K562 (cell line): Measurements from ENCODE around the gene PHLDA3. TPM values are rescaled to one million over a fixed set of nuclear protein-coding genes. Genes with fewer than 3 reads are reported as not detected.

ENCODE experiments used
- ATAC-seq: fragments of 200-7000 bp; cut with Tn5 transposase; 3 replicates; pipeline ENCODE4 v1.9.1; 2020; ENCODE audit warnings: moderate library complexity
- BruUV-seq: library from RNA; stranded (reverse); fragments of 400-500 nt; replicated peaks from 2 replicates; lab custom pipeline; 2021; lab: Mats Ljungman, UMichigan
- CTCF ChIA-PET: fragments of 300-600 bp; formaldehyde crosslinking; extraction: SDS; loops from one replicate; lab custom pipeline; 2021; ENCODE audit warnings: low intra/inter-chr PET ratio; lab: Yijun Ruan, JAX
- POLR2A ChIA-PET: fragments of 300-600, 350-650 bp; sonication (Branson Sonifier 250); formaldehyde crosslinking; extraction: SDS; loops from one replicate; lab custom pipeline; 2021; ENCODE audit warnings: antibody characterized with exemption, inconsistent platforms; lab: Yijun Ruan, JAX
- DNase-seq, 4 experiments: peaks; one replicate each; pipeline versions ENCODE4 v3.0.0 to v3.0.0-alpha.2; 2011 to 2018; ENCODE audit warnings: low spot score in 3 of 4, mixed read lengths in 3 of 4; ENCODE audit errors: extremely low read depth in 1 of 4
- FAIRE-seq: peaks from 2 replicates; lab custom pipeline; 2011; peaks lifted over from hg19 to GRCh38; lab: Jason Lieb, UNC
- H2AFZ ChIP-seq: 2 replicates; pipeline ENCODE4 v1.6.0; 2011; ENCODE audit warnings: low read depth, low read length, control low read depth, inconsistent platforms
- H3K27ac ChIP-seq: fragments of 200-600 bp; 3 replicates; pipeline ENCODE4 v1.8.0; 2011; ENCODE audit warnings: low read depth, mild to moderate bottlenecking, control low read depth, inconsistent platforms, low read length, moderate library complexity, mixed read lengths; ENCODE audit errors: extremely low read depth
- H3K27me3 ChIP-seq, 2 experiments: fragments of 300-600 bp in 1 of 2; 2 replicates in 1 of 2; 3 replicates in 1 of 2; pipeline versions ENCODE4 v1.6.0 to v1.8.0; 2011; ENCODE audit warnings: inconsistent platforms in 2 of 2, low read length in 2 of 2, mild to moderate bottlenecking in 1 of 2, mixed read lengths in 1 of 2, moderate library complexity in 1 of 2; ENCODE audit not compliant: control insufficient read depth in 2 of 2, insufficient read depth in 2 of 2
- H3K36me3 ChIP-seq: fragments of 300-600 bp; 3 replicates; pipeline ENCODE4 v1.8.0; 2011; ENCODE audit warnings: mild to moderate bottlenecking, low read length, inconsistent platforms; ENCODE audit not compliant: control insufficient read depth, insufficient read depth
- H3K4me1 ChIP-seq, 2 experiments: fragments of 200-600 bp in 1 of 2; replicated peaks in 1 of 2; 2 replicates in 1 of 2; 3 replicates in 1 of 2; pipeline versions ENCODE4 v1.5.1 to v1.8.0; 2011; ENCODE audit warnings: inconsistent platforms in 2 of 2, low read length in 2 of 2, mild to moderate bottlenecking in 1 of 2, mixed read lengths in 1 of 2, moderate library complexity in 1 of 2; ENCODE audit not compliant: control insufficient read depth in 2 of 2, insufficient read depth in 2 of 2
- H3K4me2 ChIP-seq: 2 replicates; pipeline ENCODE4 v1.6.1; 2011; ENCODE audit warnings: low read length, control low read depth, inconsistent platforms, mixed read lengths; ENCODE audit not compliant: insufficient read depth
- H3K4me3 ChIP-seq: fragments of 200-600 bp; sonication (generic), shearing (Covaris generic); 2 replicates; pipeline ENCODE4 v1.5.1; 2016; ENCODE audit warnings: control low read depth, inconsistent platforms
- H3K79me2 ChIP-seq: fragments of 200-600 bp; 3 replicates; pipeline ENCODE4 v1.8.0; 2011; ENCODE audit warnings: low read length, inconsistent platforms; ENCODE audit not compliant: control insufficient read depth, insufficient read depth
- H3K9ac ChIP-seq, 2 experiments: 2 replicates each; pipeline versions ENCODE4 v1.6.0 to v1.6.1; 2011; ENCODE audit warnings: low read depth in 2 of 2, low read length in 2 of 2, control low read depth in 1 of 2, inconsistent platforms in 1 of 2, mild to moderate bottlenecking in 1 of 2, mixed read lengths in 1 of 2; ENCODE audit not compliant: insufficient read depth in 1 of 2
- H3K9me1 ChIP-seq: one replicate; pipeline ENCODE4 v1.6.0; 2011; ENCODE audit warnings: inconsistent platforms, mild to moderate bottlenecking, low read length, moderate library complexity; ENCODE audit not compliant: control insufficient read depth, insufficient read depth
- H3K9me3 ChIP-seq: replicated peaks from 2 replicates; pipeline ENCODE4 v1.5.1; 2011; ENCODE audit warnings: low read depth, low read length, inconsistent platforms; ENCODE audit not compliant: control insufficient read depth, insufficient read depth
- H4K20me1 ChIP-seq: replicated peaks from 2 replicates; pipeline ENCODE4 v1.6.1; 2011; ENCODE audit warnings: low read length, inconsistent platforms, mixed read lengths; ENCODE audit not compliant: control insufficient read depth, insufficient read depth
- BMI1 ChIP-seq: fragments of 150-350 bp; IDR thresholded peaks from 2 replicates; pipeline ENCODE4 v1.6.1; 2014; ENCODE audit warnings: low read length
- ELF1 ChIP-seq: fragments of 200-800 bp; sonication (Bioruptor generic); IDR thresholded peaks from 2 replicates; pipeline ENCODE4 v1.6.1; 2016; ENCODE audit warnings: missing genetic modification characterization, missing compliant biosample characterization
- ESRRB ChIP-seq: fragments of 250-450 bp; sonication (Bioruptor Pico); IDR thresholded peaks from 2 replicates; pipeline ENCODE4 v1.5.0; 2020; ENCODE audit warnings: mild to moderate bottlenecking, moderate library complexity, borderline replicate concordance
- FOSL1 ChIP-seq: fragments of 200-800 bp; sonication (Bioruptor generic); conservative IDR thresholded peaks from 2 replicates; pipeline ENCODE4 v1.6.1; 2016; ENCODE audit warnings: missing genetic modification characterization, missing compliant biosample characterization
- ILF3 ChIP-seq: fragments of 450-650 bp; IDR thresholded peaks from 2 replicates; pipeline ENCODE4 v1.6.1; 2018; ENCODE audit warnings: antibody characterized with exemption, mild to moderate bottlenecking, moderate library complexity, borderline replicate concordance
- NCOA1 ChIP-seq: fragments of 450-650 bp; IDR thresholded peaks from 2 replicates; pipeline ENCODE4 v1.6.1; 2016; ENCODE audit warnings: low read depth
- PTTG1 ChIP-seq: fragments of 450-650 bp; IDR thresholded peaks from 2 replicates; pipeline ENCODE4 v1.6.1; 2016; ENCODE audit warnings: low read depth, mild to moderate bottlenecking, missing genetic modification characterization, missing compliant biosample characterization
- RBFOX2 ChIP-seq: fragments of 200-400 bp; formaldehyde crosslinking; IDR thresholded peaks from 2 replicates; pipeline ENCODE4 v1.6.1; 2017; ENCODE audit warnings: low read depth, mild to moderate bottlenecking, low read length, moderate library complexity
- SMAD1 ChIP-seq: fragments of 150-350 bp; IDR thresholded peaks from 2 replicates; pipeline ENCODE4 v1.6.1; 2014; ENCODE audit warnings: low read length, low read depth; ENCODE audit not compliant: partially characterized antibody
- STAT5B ChIP-seq: fragments of 250-450 bp; sonication (Bioruptor Pico); IDR thresholded peaks from 2 replicates; pipeline ENCODE4 v1.8.0; 2021; ENCODE audit warnings: mild to moderate bottlenecking, inconsistent platforms
- SUPT5H ChIP-seq: fragments of 450-650 bp; IDR thresholded peaks from 2 replicates; pipeline ENCODE4 v1.6.1; 2016
- THRAP3 ChIP-seq: fragments of 450-650 bp; IDR thresholded peaks from 2 replicates; pipeline ENCODE4 v1.6.1; 2016; ENCODE audit warnings: mild to moderate bottlenecking, inconsistent platforms, borderline replicate concordance
- ZBTB7A ChIP-seq: IDR thresholded peaks from 2 replicates; pipeline ENCODE4 v1.6.1; 2011; ENCODE audit warnings: low read depth, mild to moderate bottlenecking, low read length, moderate library complexity, borderline replicate concordance; ENCODE audit not compliant: control insufficient read depth
- ZFP36 ChIP-seq: fragments of 150-350 bp; IDR thresholded peaks from 2 replicates; pipeline ENCODE4 v1.6.1; 2018; ENCODE audit warnings: low read length, low read depth; ENCODE audit not compliant: partially characterized antibody
- ZNF184 ChIP-seq: sonication (generic); formaldehyde crosslinking; IDR thresholded peaks from 2 replicates; pipeline ENCODE4 v1.5.0; 2020; ENCODE audit warnings: missing genetic modification reagents
- ZNF445 ChIP-seq: fragments of 250-450 bp; sonication (Bioruptor Pico); IDR thresholded peaks from 2 replicates; pipeline ENCODE4 v1.4.0; 2020; ENCODE audit warnings: low read depth, mild to moderate bottlenecking, moderate library complexity
- ZNF589 ChIP-seq: fragments of 200-800 bp; sonication (Bioruptor generic); IDR thresholded peaks from 2 replicates; pipeline ENCODE4 v1.6.1; 2016; ENCODE audit warnings: low read depth, missing genetic modification characterization, missing compliant biosample characterization
- WGBS: fragments of 100-300 bp; shearing (Covaris generic); methylation state at CpG from one replicate; pipeline ENCODE4 v1.1.6; 2016; ENCODE audit warnings: low coverage, mixed read lengths; ENCODE audit not compliant: insufficient coverage; ENCODE audit errors: missing lambda C conversion rate; 5-methylcytosine and 5-hydroxymethylcytosine counted together
- in situ Hi-C: fragments of 300-500 bp; cut with MboI; formaldehyde crosslinking; loops from 4 replicates; pipeline ENCODE4 v1.15.0; 2018; ENCODE audit warnings: inconsistent platforms, mixed read lengths
- intact Hi-C: fragments of 100-400 bp; cut with micrococcal nuclease; formaldehyde crosslinking; loops from 2 replicates; pipeline ENCODE4 v1.14.2; 2022
- polyA plus RNA-seq, 8 experiments: library from polyadenylated mRNA; depleted of rRNA in 4 of 8; stranded (reverse) in 5 of 8; unstranded in 3 of 8; fragments of >200 nt; fragmentation: Nextera tagmentation in 2 of 8; fragmentation: Illumina TruSeq in 1 of 8; extraction: Ambion mirVana in 2 of 8; extraction: Trizol in 1 of 8; gene quantifications; 2 replicates each; pipeline versions ENCODE4 v1.2.1 to v1.2.3, GENCODE V29; 2011 to 2014; ENCODE audit warnings: inconsistent platforms in 1 of 8, missing spikeins in 1 of 8
- total RNA-seq, 7 experiments: library from RNA; depleted of rRNA in 6 of 7; stranded (reverse); fragments of >200 nt in 6 of 7; fragmentation: Illumina TruSeq in 2 of 7; extraction: Trizol in 2 of 7; gene quantifications; 2 replicates each; pipeline versions ENCODE4 v1.2.1 to v1.2.3, GENCODE V29; 2011 to 2021; ENCODE audit warnings: low replicate concordance in 1 of 7
- TF ChIP-seq, protein P1 (sequence below): sonication (generic); formaldehyde crosslinking; IDR thresholded peaks from 2 replicates; pipeline ENCODE4 v1.8.1; 2023; ENCODE audit warnings: missing genetic modification reagents, mild to moderate bottlenecking, borderline replicate concordance
- TF ChIP-seq, protein P2 (sequence below): fragments of 450-650 bp; formaldehyde crosslinking; IDR thresholded peaks from 2 replicates; pipeline ENCODE4 v1.4.0; 2022; ENCODE audit warnings: mild to moderate bottlenecking, moderate library complexity

The PHLDA3 gene
- total and polyA plus RNA-seq, 9 of the 15 experiments (the other 6 are each of a cell fraction or from before 2014, with no cell fraction given): 0.11 to 0.27 TPM; not detected in 7

DNA sequence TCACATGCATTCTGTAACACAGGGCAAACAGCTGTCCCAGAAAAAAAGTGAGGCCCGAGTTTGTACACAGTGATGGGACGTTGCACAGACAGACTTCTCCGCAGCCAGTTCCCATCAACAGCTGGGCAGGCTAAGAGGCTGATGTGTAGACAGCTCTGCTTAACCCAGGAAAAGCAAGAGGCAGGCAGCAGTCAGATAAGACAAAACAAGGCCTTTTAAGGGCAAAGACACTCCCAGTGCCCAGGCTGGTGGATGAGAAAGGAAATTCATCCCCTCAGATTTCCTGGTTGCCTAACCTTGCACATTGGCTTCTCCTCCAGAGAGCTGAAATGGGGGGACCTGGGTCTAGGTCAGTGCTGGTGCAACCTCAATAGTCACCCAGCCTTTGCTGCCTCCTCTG is 17.2 kb upstream of the PHLDA3 start:
- no peak overlapping the region for H3K27ac ChIP-seq
- no peaks in the 10 kb centered on the region; the same call in 1 of the 2 replicates for H4K20me1 ChIP-seq
- ChIA-PET POLR2A (interaction anchor here (0.6 to 2.7 kb wide), 8 partner anchors 8 to 140 kb away, joined by 3 to 12 read pairs (median 4); no protein-coding TSS in a partner anchor), CTCF (interaction anchor here (7.7 kb wide), 1 partner anchor 27 kb away, joined by 166 read pairs; no protein-coding TSS in a partner anchor)
- H3K79me2 ChIP-seq: no peaks in the 10 kb centered on the region
- intact Hi-C loops (no loop called here), in situ Hi-C loops (no loop called here)
- peaks cover 0 to 3% of the 10 kb centered on the region in 2 experiments; a peak in 1 of 5 replicates for H3K27me3 ChIP-seq
- peaks cover 7 to 15% of the 10 kb centered on the region in 2 experiments for H3K4me1 ChIP-seq
- H3K4me3 ChIP-seq: no peak overlapping the region
- no peaks in the 10 kb centered on the region for H3K36me3 ChIP-seq
- FAIRE-seq (peak; percentile 65), ATAC-seq (no peak), DNase-seq (peak in 2 of 4 experiments; percentile 37 to 47)
- no TSS peak for BruUV-seq
- peaks cover 1% of the 10 kb centered on the region for H3K9me1 ChIP-seq
- H3K9ac ChIP-seq: no peak overlapping the region
- H2AFZ ChIP-seq: no peak overlapping the region
- no peaks in the 10 kb centered on the region for H3K9me3 ChIP-seq
- WGBS: 6% methylated on average over 3 of the region's 3 CpGs
- no peak overlapping the region for H3K4me2 ChIP-seq
- TF ChIP-seq ZNF589 (CRISPR knock-in tag): peak; percentile 40; the same call in 1 of the 2 replicates
- TF ChIP-seq, protein P1, sequence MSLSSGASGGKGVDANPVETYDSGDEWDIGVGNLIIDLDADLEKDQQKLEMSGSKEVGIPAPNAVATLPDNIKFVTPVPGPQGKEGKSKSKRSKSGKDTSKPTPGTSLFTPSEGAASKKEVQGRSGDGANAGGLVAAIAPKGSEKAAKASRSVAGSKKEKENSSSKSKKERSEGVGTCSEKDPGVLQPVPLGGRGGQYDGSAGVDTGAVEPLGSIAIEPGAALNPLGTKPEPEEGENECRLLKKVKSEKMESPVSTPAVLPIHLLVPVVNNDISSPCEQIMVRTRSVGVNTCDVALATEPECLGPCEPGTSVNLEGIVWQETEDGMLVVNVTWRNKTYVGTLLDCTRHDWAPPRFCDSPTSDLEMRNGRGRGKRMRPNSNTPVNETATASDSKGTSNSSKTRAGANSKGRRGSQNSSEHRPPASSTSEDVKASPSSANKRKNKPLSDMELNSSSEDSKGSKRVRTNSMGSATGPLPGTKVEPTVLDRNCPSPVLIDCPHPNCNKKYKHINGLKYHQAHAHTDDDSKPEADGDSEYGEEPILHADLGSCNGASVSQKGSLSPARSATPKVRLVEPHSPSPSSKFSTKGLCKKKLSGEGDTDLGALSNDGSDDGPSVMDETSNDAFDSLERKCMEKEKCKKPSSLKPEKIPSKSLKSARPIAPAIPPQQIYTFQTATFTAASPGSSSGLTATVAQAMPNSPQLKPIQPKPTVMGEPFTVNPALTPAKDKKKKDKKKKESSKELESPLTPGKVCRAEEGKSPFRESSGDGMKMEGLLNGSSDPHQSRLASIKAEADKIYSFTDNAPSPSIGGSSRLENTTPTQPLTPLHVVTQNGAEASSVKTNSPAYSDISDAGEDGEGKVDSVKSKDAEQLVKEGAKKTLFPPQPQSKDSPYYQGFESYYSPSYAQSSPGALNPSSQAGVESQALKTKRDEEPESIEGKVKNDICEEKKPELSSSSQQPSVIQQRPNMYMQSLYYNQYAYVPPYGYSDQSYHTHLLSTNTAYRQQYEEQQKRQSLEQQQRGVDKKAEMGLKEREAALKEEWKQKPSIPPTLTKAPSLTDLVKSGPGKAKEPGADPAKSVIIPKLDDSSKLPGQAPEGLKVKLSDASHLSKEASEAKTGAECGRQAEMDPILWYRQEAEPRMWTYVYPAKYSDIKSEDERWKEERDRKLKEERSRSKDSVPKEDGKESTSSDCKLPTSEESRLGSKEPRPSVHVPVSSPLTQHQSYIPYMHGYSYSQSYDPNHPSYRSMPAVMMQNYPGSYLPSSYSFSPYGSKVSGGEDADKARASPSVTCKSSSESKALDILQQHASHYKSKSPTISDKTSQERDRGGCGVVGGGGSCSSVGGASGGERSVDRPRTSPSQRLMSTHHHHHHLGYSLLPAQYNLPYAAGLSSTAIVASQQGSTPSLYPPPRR (CRISPR knock-in tag): no peak
- no peak for TF ChIP-seq BMI1
- TF ChIP-seq SMAD1: no peak
- TF ChIP-seq ZFP36: peak; percentile 79
- no peak for TF ChIP-seq ZNF184
- no peak for TF ChIP-seq ESRRB (CRISPR knock-in tag)
- no peak for TF ChIP-seq THRAP3
- TF ChIP-seq RBFOX2: no peak
- TF ChIP-seq FOSL1 (tag): 0 out of 2 replicates have a peak, but pooled peaks have one; percentile 32
- peak; percentile 14; the same call in 1 of the 2 replicates for TF ChIP-seq ELF1 (tag)
- no peak for TF ChIP-seq ZBTB7A
- TF ChIP-seq NCOA1: no peak
- no peak for TF ChIP-seq PTTG1
- TF ChIP-seq ILF3: no peak
- no peak for TF ChIP-seq STAT5B
- TF ChIP-seq, protein P2, sequence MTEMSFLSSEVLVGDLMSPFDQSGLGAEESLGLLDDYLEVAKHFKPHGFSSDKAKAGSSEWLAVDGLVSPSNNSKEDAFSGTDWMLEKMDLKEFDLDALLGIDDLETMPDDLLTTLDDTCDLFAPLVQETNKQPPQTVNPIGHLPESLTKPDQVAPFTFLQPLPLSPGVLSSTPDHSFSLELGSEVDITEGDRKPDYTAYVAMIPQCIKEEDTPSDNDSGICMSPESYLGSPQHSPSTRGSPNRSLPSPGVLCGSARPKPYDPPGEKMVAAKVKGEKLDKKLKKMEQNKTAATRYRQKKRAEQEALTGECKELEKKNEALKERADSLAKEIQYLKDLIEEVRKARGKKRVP (CRISPR knock-in tag): peak; percentile 59
- no peak for TF ChIP-seq SUPT5H
- no peak for TF ChIP-seq ZNF445 (CRISPR knock-in tag)
